ENCODE results near the gene B3GALT5.
"Not testable (repeated sequence)": the region's sequence is repeated elsewhere in the genome, so short reads cannot be mapped to it uniquely, and the experiment has no call there.

B3GALT5 gene

GRCh38 chr21:39669485-39669884, 56.7 kb downstream of the B3GALT5 start:
- no peak for DNase-seq

GRCh38 chr21:39669976-39670661, 57.4 kb downstream of the B3GALT5 start:
- no peak for DNase-seq

- DNase-seq, result no peak
Measured at GRCh38 chr21:39670701-39671100, 58.0 kb downstream of the B3GALT5 start.

- no peak for DNase-seq
Measured at GRCh38 chr21:39671986-39672385, 59.2 kb downstream of the B3GALT5 start.

- no peak for DNase-seq
Measured at GRCh38 chr21:39673163-39673562, 60.4 kb downstream of the B3GALT5 start.

GRCh38 chr21:39673736-39674135, 61.0 kb downstream of the B3GALT5 start:
- DNase-seq, result no peak

GRCh38 chr21:39674801-39675200, 62.1 kb downstream of the B3GALT5 start:
- DNase-seq, result no peak

GRCh38 chr21:39675590-39675989, 62.9 kb downstream of the B3GALT5 start:
- no peak for DNase-seq

- no peak for DNase-seq
Measured at GRCh38 chr21:39675993-39676661, 63.4 kb downstream of the B3GALT5 start.

GRCh38 chr21:39680216-39680615, 67.5 kb downstream of the B3GALT5 start:
- DNase-seq, result no peak

- DNase-seq, result no peak
Measured at GRCh38 chr21:39681257-39681656, 68.5 kb downstream of the B3GALT5 start.

GRCh38 chr21:39681845-39682244, 69.1 kb downstream of the B3GALT5 start:
- DNase-seq, result no peak

- DNase-seq, result no peak
Measured at GRCh38 chr21:39685236-39685635, 72.5 kb downstream of the B3GALT5 start.

- DNase-seq, result no peak
Measured at GRCh38 chr21:39685991-39686390, 73.3 kb downstream of the B3GALT5 start.

- DNase-seq, result no peak
Measured at GRCh38 chr21:39686646-39687468, 74.1 kb downstream of the B3GALT5 start.

- no peak for DNase-seq
Measured at GRCh38 chr21:39688010-39688409, 75.3 kb downstream of the B3GALT5 start.

GRCh38 chr21:39689860-39690259, 77.1 kb downstream of the B3GALT5 start:
- not testable (repeated sequence) for DNase-seq

GRCh38 chr21:39690454-39690853, 77.7 kb downstream of the B3GALT5 start:
- DNase-seq, result no peak

GRCh38 chr21:39694750-39695149, 82.0 kb downstream of the B3GALT5 start:
- no peak for DNase-seq

GRCh38 chr21:39696196-39696595, 83.5 kb downstream of the B3GALT5 start:
- DNase-seq, result no peak

- no peak for DNase-seq
Measured at GRCh38 chr21:39696618-39697017, 83.9 kb downstream of the B3GALT5 start.

GRCh38 chr21:39700318-39700717, 87.6 kb downstream of the B3GALT5 start:
- no peak for DNase-seq

- DNase-seq, result no peak
Measured at GRCh38 chr21:39703578-39703977, 90.8 kb downstream of the B3GALT5 start.

- DNase-seq, result no peak
Measured at GRCh38 chr21:39705849-39706248, 93.1 kb downstream of the B3GALT5 start.
